ENCODE results near the gene RINT1. TPM values are rescaled to one million over a fixed set of nuclear protein-coding genes. Genes with fewer than 3 reads are reported as not detected.
A peak's percentile ranks its signal among the peaks of the same experiment; 100 is the strongest.

RINT1 gene
- total and polyA plus RNA-seq, 2 experiments from 2014 or later: 12.6 to 24.1 TPM

- WGBS, 2 experiments (ENCODE audit: low coverage in 1 of 2, low lambda C conversion rate in 2 of 2, missing lambda C conversion rate in 2 of 2): 82 to 86% methylated on average over 2 of the region's 2 CpGs
- DNase-seq: no peak
- H3K9me2 ChIP-seq (ENCODE audit: insufficient read depth): no peaks in the 10 kb centered on the region
- no peak overlapping the region for H3K9ac ChIP-seq
- no peaks in the 10 kb centered on the region for H4K20me1 ChIP-seq (ENCODE audit: insufficient read depth)
- no peak overlapping the region for H2AFZ ChIP-seq
- no peak overlapping the region for H3K27ac ChIP-seq
- H3K27me3 ChIP-seq (replicated peaks; ENCODE audit: insufficient read depth): no peaks in the 10 kb centered on the region
- H3K36me3 ChIP-seq (ENCODE audit: low read depth): no peaks in the 10 kb centered on the region
- in situ Hi-C loops (cut with MboI): no loop called here
- no peak overlapping the region for H3K4me3 ChIP-seq
- no peak for TF ChIP-seq EZH2 (IDR thresholded peaks at IDR 0.05; ENCODE audit: insufficient read depth, poor library complexity, severe bottlenecking)
- no peak for TF ChIP-seq EZH2phosphoT487 (IDR thresholded peaks at IDR 0.05; ENCODE audit: insufficient read depth, low read depth)
- no peak overlapping the region for H3K4me2 ChIP-seq (ENCODE audit: unreplicated experiment)
- H3K79me2 ChIP-seq (ENCODE audit: insufficient read depth): no peaks in the 10 kb centered on the region
- no peaks in the 10 kb centered on the region for H3K4me1 ChIP-seq (ENCODE audit: insufficient read depth)
- no peaks in the 10 kb centered on the region; the same call in 1 of the 2 replicates for H3F3A ChIP-seq (ENCODE audit: insufficient read depth)
- no peaks in the 10 kb centered on the region for H3K9me3 ChIP-seq (ENCODE audit: low read depth)
These were observed 54.0 kb downstream of the RINT1 start for GRCh38 chr7:105585850-105586500.

- no peak overlapping the region for H3K4me2 ChIP-seq (ENCODE audit: unreplicated experiment)
- no peak overlapping the region; the same call in 1 of the 2 replicates for H2AFZ ChIP-seq
- H3K9me2 ChIP-seq (ENCODE audit: insufficient read depth): no peaks in the 10 kb centered on the region
- in situ Hi-C loops (cut with MboI): no loop called here
- H3K27me3 ChIP-seq (replicated peaks; ENCODE audit: insufficient read depth): no peaks in the 10 kb centered on the region
- no peaks in the 10 kb centered on the region for H3K79me2 ChIP-seq (ENCODE audit: insufficient read depth)
- no peaks in the 10 kb centered on the region for H3K4me1 ChIP-seq (ENCODE audit: insufficient read depth)
- H3K27ac ChIP-seq: no peak overlapping the region
- H3K9ac ChIP-seq: no peak overlapping the region
- no peaks in the 10 kb centered on the region for H3K36me3 ChIP-seq (ENCODE audit: low read depth)
- WGBS, 2 experiments (ENCODE audit: low coverage in 1 of 2, low lambda C conversion rate in 2 of 2, missing lambda C conversion rate in 2 of 2): 57% methylated on average over 12 of the region's 12 CpGs
- no peaks in the 10 kb centered on the region for H4K20me1 ChIP-seq (ENCODE audit: insufficient read depth)
- DNase-seq: peak; percentile 35
- no peaks in the 10 kb centered on the region for H3K9me3 ChIP-seq (ENCODE audit: low read depth)
- H3K4me3 ChIP-seq: no peak overlapping the region
- no peaks in the 10 kb centered on the region; the same call in 1 of the 2 replicates for H3F3A ChIP-seq (ENCODE audit: insufficient read depth)
- TF ChIP-seq EZH2phosphoT487 (IDR thresholded peaks at IDR 0.05; ENCODE audit: insufficient read depth, low read depth): no peak
- no peak for TF ChIP-seq EZH2 (IDR thresholded peaks at IDR 0.05; ENCODE audit: insufficient read depth, poor library complexity, severe bottlenecking)
These were observed 56.1 kb downstream of the RINT1 start for GRCh38 chr7:105587909-105588635.

GRCh38 chr7:105589356-105590077 lies 57.5 kb downstream of the RINT1 start:
- in situ Hi-C loops (cut with MboI): no loop called here
- Histone ChIP-seq H3K36me3 (ENCODE audit: low read depth) (no peaks in the 10 kb centered on the region), H4K20me1 (ENCODE audit: insufficient read depth) (no peaks in the 10 kb centered on the region), H3K79me2 (ENCODE audit: insufficient read depth) (no peaks in the 10 kb centered on the region), H3K9me2 (ENCODE audit: insufficient read depth) (no peaks in the 10 kb centered on the region), H3K9me3 (ENCODE audit: low read depth) (no peaks in the 10 kb centered on the region), H3K9ac (no peak overlapping the region), H2AFZ (no peak overlapping the region), H3K27ac (no peak overlapping the region), H3K4me2 (ENCODE audit: unreplicated experiment) (no peak overlapping the region), H3K4me3 (no peak overlapping the region), H3K27me3 (replicated peaks; ENCODE audit: insufficient read depth) (no peaks in the 10 kb centered on the region), H3F3A (ENCODE audit: insufficient read depth) (no peaks in the 10 kb centered on the region; the same call in 1 of the 2 replicates), H3K4me1 (ENCODE audit: insufficient read depth) (no peaks in the 10 kb centered on the region)
- TF ChIP-seq EZH2phosphoT487 (IDR thresholded peaks at IDR 0.05; ENCODE audit: insufficient read depth, low read depth) (no peak), EZH2 (IDR thresholded peaks at IDR 0.05; ENCODE audit: insufficient read depth, poor library complexity, severe bottlenecking) (no peak)
- peak; percentile 92 for DNase-seq
- WGBS, 2 experiments (ENCODE audit: low coverage in 1 of 2, low lambda C conversion rate in 2 of 2, missing lambda C conversion rate in 2 of 2): 36 to 39% methylated on average over 5 to 6 of the region's 6 CpGs

- H3K27me3 ChIP-seq (replicated peaks; ENCODE audit: insufficient read depth): no peaks in the 10 kb centered on the region
- H3K4me2 ChIP-seq (ENCODE audit: unreplicated experiment): no peak overlapping the region
- no peaks in the 10 kb centered on the region for H3K36me3 ChIP-seq (ENCODE audit: low read depth)
- H3K79me2 ChIP-seq (ENCODE audit: insufficient read depth): no peaks in the 10 kb centered on the region
- H3K9me2 ChIP-seq (ENCODE audit: insufficient read depth): no peaks in the 10 kb centered on the region
- no peak overlapping the region for H3K27ac ChIP-seq
- H3K9me3 ChIP-seq (ENCODE audit: low read depth): no peaks in the 10 kb centered on the region
- no peak for DNase-seq
- H3K4me3 ChIP-seq: no peak overlapping the region
- H3K4me1 ChIP-seq (ENCODE audit: insufficient read depth): no peaks in the 10 kb centered on the region
- TF ChIP-seq EZH2 (IDR thresholded peaks at IDR 0.05; ENCODE audit: insufficient read depth, poor library complexity, severe bottlenecking) (no peak), EZH2phosphoT487 (IDR thresholded peaks at IDR 0.05; ENCODE audit: insufficient read depth, low read depth) (no peak)
- no peaks in the 10 kb centered on the region for H4K20me1 ChIP-seq (ENCODE audit: insufficient read depth)
- H3K9ac ChIP-seq: no peak overlapping the region
- H2AFZ ChIP-seq: no peak overlapping the region
- in situ Hi-C loops (cut with MboI): no loop called here
- no peaks in the 10 kb centered on the region; the same call in 1 of the 2 replicates for H3F3A ChIP-seq (ENCODE audit: insufficient read depth)
- WGBS, 2 experiments (ENCODE audit: low coverage in 1 of 2, low lambda C conversion rate in 2 of 2, missing lambda C conversion rate in 2 of 2): 75 to 89% methylated on average over 5 of the region's 5 CpGs
These were observed 58.8 kb downstream of the RINT1 start for GRCh38 chr7:105590793-105591192.
